Adipose tissue (tissue), 3 donors: ENCODE measurements around the gene LRRC18. TPM values are rescaled to one million over a fixed set of nuclear protein-coding genes. Genes with fewer than 3 reads are reported as not detected.

Experiments
- H3K27ac ChIP-seq: one replicate; pipeline ENCODE4 v1.5.1; 2013; ENCODE audit warnings: low read depth, low read length
- WGBS, 3 donors: extraction: QIAGEN DNeasy Blood & Tissue Kit; methylation state at CpG; one replicate each; pipeline ENCODE4 v1.1.7; 2013; 5-methylcytosine and 5-hydroxymethylcytosine counted together
- polyA plus RNA-seq, 3 donors: library from polyadenylated mRNA; stranded (reverse); fragments of 200-250 nt; gene quantifications; one replicate each; pipeline ENCODE4 v1.2.3, GENCODE V29; 2013
- donor health status: healthy with polysubstance abuse.
- donor health status: Bipolar disorder and iron deficiency.
- donor health status: healthy.

LRRC18 gene
- polyA plus RNA-seq, 3 donors = not detected

DNA sequence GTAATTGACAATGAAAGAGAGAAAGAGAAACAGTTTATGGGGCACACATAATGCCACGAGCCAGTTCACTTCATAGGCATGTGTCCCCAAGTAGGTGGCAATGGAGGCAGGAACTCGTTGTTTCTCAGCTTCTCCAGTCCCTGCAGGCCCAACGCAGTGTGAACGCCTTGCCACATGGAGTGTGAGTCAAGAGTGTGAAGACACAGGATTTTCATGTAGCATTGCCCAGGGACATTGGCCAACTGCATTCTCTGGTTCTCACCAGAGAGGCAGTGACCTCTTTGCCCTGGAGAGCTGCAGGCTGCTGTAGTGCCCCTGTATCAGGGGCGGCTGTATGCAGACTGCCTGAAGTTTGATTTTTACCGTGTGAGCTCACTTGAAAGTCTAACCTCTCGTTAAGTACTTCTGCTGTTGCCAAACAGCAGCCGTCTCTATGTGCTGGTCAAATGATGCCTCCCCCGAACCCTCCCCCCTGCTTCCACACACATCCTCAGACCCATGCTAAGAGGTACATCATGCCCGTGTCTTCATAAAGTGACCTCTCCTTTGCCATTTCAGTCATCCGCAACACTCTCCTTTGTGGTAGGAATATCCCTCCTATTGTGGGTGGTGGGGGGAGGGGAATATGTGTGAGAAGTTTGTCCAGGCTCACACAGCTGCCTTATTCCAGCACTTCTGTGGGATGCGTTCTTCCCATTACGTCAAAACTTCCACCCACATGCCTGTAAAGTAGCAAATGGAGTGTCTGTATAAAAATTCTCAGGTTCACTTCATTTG, 12.7 kb downstream of the LRRC18 start:
- WGBS, 3 donors = 63 to 85% (median 81%) methylated on average over 13 of the region's 13 CpGs
- no peak overlapping the region for H3K27ac ChIP-seq

GRCh38 chr10:48926255-48926654, 13.4 kb downstream of the LRRC18 start:
- H3K27ac ChIP-seq = no peak overlapping the region
- 67 to 80% (median 72%) methylated on average over 1 of the region's 1 CpG for WGBS, 3 donors

- 63 to 92% (median 83%) methylated on average over 4 of the region's 4 CpGs for WGBS, 3 donors
- H3K27ac ChIP-seq = no peak overlapping the region
Observed at GRCh38 chr10:48924988-48925387, 14.7 kb downstream of the LRRC18 start.

- 33 to 59% (median 58%) methylated on average over 3 of the region's 3 CpGs for WGBS, 3 donors
Observed at GRCh38 chr10:48923748-48924147, 15.9 kb downstream of the LRRC18 start.

GRCh38 chr10:48913674-48914073, 26.0 kb downstream of the LRRC18 start:
- H3K27ac ChIP-seq = no peak overlapping the region
- WGBS, 3 donors = 75 to 94% (median 86%) methylated on average over 14 of the region's 14 CpGs

More at GRCh38 chr10:48923748-48924147, 15.9 kb downstream of the LRRC18 start:
- no peak overlapping the region for H3K27ac ChIP-seq

GRCh38 chr10:48910548-48910947, 29.1 kb downstream of the LRRC18 start:
- WGBS, 3 donors = 65 to 88% (median 83%) methylated on average over 5 of the region's 5 CpGs
- H3K27ac ChIP-seq = no peak overlapping the region

DNA sequence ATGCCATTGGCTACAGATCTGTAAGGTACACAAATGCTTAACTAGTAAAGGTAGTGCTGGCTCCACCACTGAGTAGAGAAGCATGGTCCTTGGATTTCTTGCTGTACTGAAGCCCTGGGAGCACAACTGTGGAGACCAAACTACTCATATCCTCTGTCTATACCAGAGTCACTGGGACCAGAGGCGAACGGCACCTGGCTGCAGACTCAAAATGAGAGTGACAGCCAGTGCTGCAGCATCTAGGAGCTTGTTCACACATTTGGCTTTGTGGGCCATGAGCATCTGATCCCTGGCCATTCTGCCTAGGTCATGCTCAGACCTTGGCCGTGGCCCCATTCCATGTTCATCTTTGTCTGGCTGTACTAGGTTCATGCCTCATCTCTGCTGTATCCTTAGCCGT, 31.9 kb downstream of the LRRC18 start:
- WGBS, 3 donors = 74 to 92% (median 77%) methylated on average over 4 of the region's 4 CpGs
- H3K27ac ChIP-seq = no peak overlapping the region

DNA sequence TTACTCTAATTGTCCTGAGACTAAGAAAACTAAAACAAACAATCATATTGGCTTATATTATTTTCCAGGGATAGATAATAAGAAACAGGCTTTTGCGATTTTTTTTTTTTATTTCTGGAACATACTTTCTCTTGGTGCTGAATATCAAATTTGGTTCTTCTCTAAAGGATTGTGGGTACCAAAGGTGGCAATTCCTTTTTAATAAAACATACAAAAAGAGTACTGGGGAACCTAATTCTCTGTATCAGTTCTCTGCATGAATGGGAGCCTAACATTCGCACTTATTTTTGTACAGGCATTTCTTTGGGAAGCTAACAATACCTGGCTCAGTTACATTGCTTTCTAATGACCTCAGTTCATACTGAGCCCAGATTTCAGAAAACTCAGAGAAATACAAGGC, 32.8 kb downstream of the LRRC18 start:
- WGBS, 3 donors = 68 to 80% (median 77%) methylated on average over 2 of the region's 2 CpGs
- no peak overlapping the region for H3K27ac ChIP-seq

- H3K27ac ChIP-seq = no peak overlapping the region
- 95 to 98% (median 96%) methylated on average over 2 of the region's 2 CpGs for WGBS, 3 donors
Observed at GRCh38 chr10:48905311-48905710, 34.3 kb downstream of the LRRC18 start.

DNA sequence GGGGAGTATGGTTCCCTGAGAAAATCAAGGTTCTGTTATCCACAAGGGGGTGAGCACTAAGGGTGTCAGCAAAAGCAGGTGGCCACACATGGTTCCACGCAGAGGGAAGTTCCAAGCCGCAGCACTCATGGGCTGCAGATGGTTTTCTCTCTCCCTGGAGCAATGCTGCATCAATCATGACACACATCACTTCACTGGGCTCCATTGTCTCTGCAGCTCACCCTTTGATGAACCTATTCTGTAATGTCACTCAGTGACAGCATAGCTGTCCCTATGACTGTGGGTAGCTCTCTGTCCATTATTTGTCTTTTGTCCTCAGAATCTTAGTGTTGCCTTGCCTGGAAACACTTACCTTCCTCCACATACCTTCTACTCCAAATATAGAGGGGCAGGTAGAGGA, 34.8 kb downstream of the LRRC18 start:
- H3K27ac ChIP-seq = no peak overlapping the region
- 72 to 97% (median 88%) methylated on average over 2 of the region's 2 CpGs for WGBS, 3 donors

- WGBS, 3 donors = 66 to 84% (median 69%) methylated on average over 2 of the region's 2 CpGs
- H3K27ac ChIP-seq = no peak overlapping the region
Observed at GRCh38 chr10:48903151-48903550, 36.5 kb downstream of the LRRC18 start.

DNA sequence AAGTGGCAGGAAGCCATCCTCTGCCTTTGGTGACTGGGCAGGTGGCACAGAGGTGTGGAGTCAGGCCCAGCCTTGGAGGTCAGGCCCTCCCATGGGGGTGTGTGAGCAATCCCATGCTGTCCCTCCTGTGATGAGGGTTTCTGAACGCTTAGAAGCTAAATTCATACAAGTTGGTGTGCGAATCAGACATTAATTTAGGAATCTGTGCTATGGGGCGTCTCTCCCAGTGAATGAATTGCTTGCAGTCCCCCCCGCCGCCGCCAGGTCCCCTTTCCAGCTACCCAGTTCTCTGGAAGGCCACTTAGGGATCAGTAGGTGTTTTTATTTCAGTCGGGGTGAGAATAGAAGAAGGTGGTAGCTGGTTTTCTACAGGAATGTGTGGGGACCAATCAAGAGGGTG, 37.5 kb downstream of the LRRC18 start:
- WGBS, 3 donors = 74 to 95% (median 95%) methylated on average over 7 of the region's 7 CpGs

GRCh38 chr10:48901319-48901718, 38.3 kb downstream of the LRRC18 start:
- 46 to 87% (median 74%) methylated on average over 5 of the region's 5 CpGs for WGBS, 3 donors
- no peak overlapping the region for H3K27ac ChIP-seq

More for the DNA sequence above, 37.5 kb downstream of the LRRC18 start:
- no peak overlapping the region for H3K27ac ChIP-seq

DNA sequence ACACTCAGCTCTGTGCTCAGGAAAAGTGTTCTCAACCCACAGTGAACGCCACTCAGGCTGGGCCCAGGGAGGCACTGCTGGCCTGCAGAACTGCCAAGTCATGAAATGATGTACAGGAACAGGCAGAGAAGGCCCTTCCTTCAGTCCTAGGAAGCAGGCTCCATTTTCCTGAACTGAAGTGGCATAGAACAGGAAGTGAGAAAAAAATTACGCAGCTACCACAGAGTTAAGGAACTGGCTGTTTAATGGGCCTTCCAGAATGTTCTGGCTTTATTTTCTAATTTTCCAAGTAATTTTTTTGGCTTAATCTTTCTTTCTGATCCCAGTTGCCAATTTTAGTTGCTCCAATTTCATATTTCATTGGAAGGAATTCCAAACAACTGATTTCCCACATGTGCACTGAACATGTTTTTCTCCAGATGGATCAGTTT, 39.3 kb downstream of the LRRC18 start:
- WGBS, 3 donors = 53 to 83% (median 61%) methylated on average over 2 of the region's 2 CpGs

GRCh38 chr10:48899781-48900180, 39.9 kb downstream of the LRRC18 start:
- WGBS, 3 donors = 78 to 83% (median 82%) methylated on average over 8 of the region's 8 CpGs

More for the DNA sequence above, 39.3 kb downstream of the LRRC18 start:
- H3K27ac ChIP-seq = no peak overlapping the region

GRCh38 chr10:48898426-48898825, 41.2 kb downstream of the LRRC18 start:
- H3K27ac ChIP-seq = no peak overlapping the region
- 76 to 96% (median 93%) methylated on average over 1 of the region's 1 CpG for WGBS, 3 donors

More at GRCh38 chr10:48899781-48900180, 39.9 kb downstream of the LRRC18 start:
- no peak overlapping the region for H3K27ac ChIP-seq

DNA sequence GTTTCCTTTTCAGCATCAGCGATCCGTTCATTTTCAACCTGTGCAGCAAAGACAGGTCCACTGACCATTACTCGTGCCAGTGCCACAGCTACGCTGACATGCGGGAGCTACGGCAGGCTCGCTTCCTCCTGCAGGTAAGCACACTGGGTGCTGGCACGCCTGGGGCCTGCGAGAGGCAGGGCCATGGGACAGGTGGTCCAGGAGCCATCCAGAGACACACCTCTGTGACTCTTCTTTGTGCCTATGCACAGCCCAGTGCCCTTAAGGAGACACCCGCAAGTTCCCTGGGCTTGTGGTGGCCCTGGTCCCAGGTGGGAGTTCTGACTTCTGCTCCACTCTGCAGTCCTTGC, 42.2 kb downstream of the LRRC18 start:
- H3K27ac ChIP-seq = no peak overlapping the region
- 93 to 98% (median 95%) methylated on average over 10 of the region's 10 CpGs for WGBS, 3 donors

- 78 to 93% (median 92%) methylated on average over 12 to 13 of the region's 13 CpGs for WGBS, 3 donors
Observed at GRCh38 chr10:48896756-48897440, 42.7 kb downstream of the LRRC18 start.

DNA sequence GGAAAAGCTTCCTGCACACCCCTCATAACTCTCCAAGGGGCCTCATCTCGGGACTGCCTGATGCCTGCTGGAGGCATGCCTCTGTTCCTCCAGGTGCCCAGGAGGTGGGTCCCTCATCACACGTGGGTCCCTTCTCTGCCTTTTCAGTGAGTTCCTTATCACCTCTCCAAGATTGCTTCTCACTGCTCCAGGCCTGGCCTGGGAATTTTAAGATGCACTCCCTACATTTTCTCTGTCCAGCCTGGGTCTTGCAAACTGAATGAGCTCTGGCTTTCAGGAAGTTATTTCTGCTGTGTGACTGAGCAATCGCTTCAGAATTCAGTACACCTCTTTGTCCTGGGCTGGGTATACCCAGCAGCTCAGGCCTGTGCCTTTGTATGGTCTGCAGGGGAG, 43.8 kb downstream of the LRRC18 start:
- WGBS, 3 donors = 52 to 68% (median 65%) methylated on average over 3 of the region's 3 CpGs
- H3K27ac ChIP-seq = no peak overlapping the region

More at GRCh38 chr10:48896756-48897440, 42.7 kb downstream of the LRRC18 start:
- H3K27ac ChIP-seq = no peak overlapping the region
